ENCODE measurements around the gene CAD.

GRCh38 chr2:27211943-27212625 lies 5.1 kb upstream of the CAD start, which contains the start of the genes ATRAID and SLC5A6:
- TF ChIP-seq, protein P1, sequence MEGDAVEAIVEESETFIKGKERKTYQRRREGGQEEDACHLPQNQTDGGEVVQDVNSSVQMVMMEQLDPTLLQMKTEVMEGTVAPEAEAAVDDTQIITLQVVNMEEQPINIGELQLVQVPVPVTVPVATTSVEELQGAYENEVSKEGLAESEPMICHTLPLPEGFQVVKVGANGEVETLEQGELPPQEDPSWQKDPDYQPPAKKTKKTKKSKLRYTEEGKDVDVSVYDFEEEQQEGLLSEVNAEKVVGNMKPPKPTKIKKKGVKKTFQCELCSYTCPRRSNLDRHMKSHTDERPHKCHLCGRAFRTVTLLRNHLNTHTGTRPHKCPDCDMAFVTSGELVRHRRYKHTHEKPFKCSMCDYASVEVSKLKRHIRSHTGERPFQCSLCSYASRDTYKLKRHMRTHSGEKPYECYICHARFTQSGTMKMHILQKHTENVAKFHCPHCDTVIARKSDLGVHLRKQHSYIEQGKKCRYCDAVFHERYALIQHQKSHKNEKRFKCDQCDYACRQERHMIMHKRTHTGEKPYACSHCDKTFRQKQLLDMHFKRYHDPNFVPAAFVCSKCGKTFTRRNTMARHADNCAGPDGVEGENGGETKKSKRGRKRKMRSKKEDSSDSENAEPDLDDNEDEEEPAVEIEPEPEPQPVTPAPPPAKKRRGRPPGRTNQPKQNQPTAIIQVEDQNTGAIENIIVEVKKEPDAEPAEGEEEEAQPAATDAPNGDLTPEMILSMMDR (conservative IDR thresholded peaks at IDR 0.05 in 1 of 2, IDR thresholded peaks at IDR 0.05 in 1 of 2; ENCODE audit: low read depth in 1 of 2, low read length in 2 of 2): no peak
- TF ChIP-seq EZH2 (IDR thresholded peaks at IDR 0.05; ENCODE audit: low read length, missing control alignments): no peak
